ENCODE results near the gene C19orf12.

The C19orf12 gene

GRCh38 chr19:29658221-29658991 lies 56.7 kb downstream of the C19orf12 start:
- no peak overlapping the region for H3K4me3 Mint-ChIP-seq
- H3K36me3 Mint-ChIP-seq (ENCODE audit: low read depth), result no peaks in the 10 kb centered on the region
- peaks cover 6% of the 10 kb centered on the region for H3K27me3 Mint-ChIP-seq (ENCODE audit: low read depth)
- peaks cover 25% of the 10 kb centered on the region for H3K4me1 Mint-ChIP-seq (ENCODE audit: low read depth)
- H3K27ac Mint-ChIP-seq, result no peak overlapping the region
- H3K9me3 Mint-ChIP-seq, result peaks cover 10% of the 10 kb centered on the region

GRCh38 chr19:29655648-29656335 lies 59.3 kb downstream of the C19orf12 start:
- H3K9me3 Mint-ChIP-seq, result peaks cover 10% of the 10 kb centered on the region
- H3K4me3 Mint-ChIP-seq, result no peak overlapping the region
- H3K27me3 Mint-ChIP-seq (ENCODE audit: low read depth), result peaks cover 19% of the 10 kb centered on the region
- H3K4me1 Mint-ChIP-seq (ENCODE audit: low read depth), result peaks cover 8% of the 10 kb centered on the region
- H3K36me3 Mint-ChIP-seq (ENCODE audit: low read depth), result no peaks in the 10 kb centered on the region
- no peak overlapping the region for H3K27ac Mint-ChIP-seq

GRCh38 chr19:29653398-29653797 lies 61.7 kb downstream of the C19orf12 start:
- H3K9me3 Mint-ChIP-seq, result peaks cover 10% of the 10 kb centered on the region
- H3K4me1 Mint-ChIP-seq (ENCODE audit: low read depth), result peaks cover 4% of the 10 kb centered on the region
- H3K36me3 Mint-ChIP-seq (ENCODE audit: low read depth), result no peaks in the 10 kb centered on the region
- H3K4me3 Mint-ChIP-seq, result no peak overlapping the region
- peaks cover 19% of the 10 kb centered on the region for H3K27me3 Mint-ChIP-seq (ENCODE audit: low read depth)
- H3K27ac Mint-ChIP-seq, result no peak overlapping the region

GRCh38 chr19:29651622-29652394 lies 63.3 kb downstream of the C19orf12 start:
- peak overlapping the region; percentile 22 for H3K27ac Mint-ChIP-seq
- H3K9me3 Mint-ChIP-seq, result peaks cover 10% of the 10 kb centered on the region
- H3K36me3 Mint-ChIP-seq (ENCODE audit: low read depth), result no peaks in the 10 kb centered on the region
- peaks cover 4% of the 10 kb centered on the region for H3K4me1 Mint-ChIP-seq (ENCODE audit: low read depth)
- H3K4me3 Mint-ChIP-seq, result no peak overlapping the region
- peaks cover 19% of the 10 kb centered on the region for H3K27me3 Mint-ChIP-seq (ENCODE audit: low read depth)

GRCh38 chr19:29650772-29651387 lies 64.2 kb downstream of the C19orf12 start:
- peaks cover 19% of the 10 kb centered on the region for H3K27me3 Mint-ChIP-seq (ENCODE audit: low read depth)
- H3K36me3 Mint-ChIP-seq (ENCODE audit: low read depth), result no peaks in the 10 kb centered on the region
- peaks cover 9% of the 10 kb centered on the region for H3K4me1 Mint-ChIP-seq (ENCODE audit: low read depth)
- peaks cover 10% of the 10 kb centered on the region for H3K9me3 Mint-ChIP-seq
- no peak overlapping the region for H3K27ac Mint-ChIP-seq
- H3K4me3 Mint-ChIP-seq, result no peak overlapping the region

Data from T-helper 1 cell treated with Interleukin-12 subunit alpha and Interleukin-12 subunit beta and Interleukin-4 antibody, amounts not matched to agents 30 μg/mL and 1 μg/mL, for 36 hours (primary cell).